NCI-H1092 (cell line): ENCODE measurements around the gene NDUFA13.

Source experiments
- DNase-seq: peaks from one replicate; lab custom pipeline; 2025; lab: John Stamatoyannopoulos, UW

NDUFA13 gene

GRCh38 chr19:19548915-19549759 is 33.1 kb downstream of the NDUFA13 start:
- DNase-seq: no peak

- no peak for DNase-seq
These were observed 33.9 kb downstream of the NDUFA13 start for GRCh38 chr19:19549804-19550464.

- DNase-seq: no peak
These were observed 34.5 kb downstream of the NDUFA13 start for GRCh38 chr19:19550485-19550929.

- DNase-seq: no peak
These were observed 35.2 kb downstream of the NDUFA13 start for GRCh38 chr19:19550972-19551852.

- DNase-seq: no peak
These were observed 35.8 kb downstream of the NDUFA13 start for GRCh38 chr19:19551853-19552192.

GRCh38 chr19:19552798-19553197 is 36.8 kb downstream of the NDUFA13 start:
- DNase-seq: no peak

GRCh38 chr19:19553670-19554069 is 37.6 kb downstream of the NDUFA13 start:
- no peak for DNase-seq

- DNase-seq: no peak
These were observed 38.3 kb downstream of the NDUFA13 start for GRCh38 chr19:19554074-19555023.

GRCh38 chr19:19558055-19558454 is 42.0 kb downstream of the NDUFA13 start:
- no peak for DNase-seq

- no peak for DNase-seq
These were observed 42.6 kb downstream of the NDUFA13 start for GRCh38 chr19:19558636-19559035.

GRCh38 chr19:19559931-19560330 is 43.9 kb downstream of the NDUFA13 start:
- no peak for DNase-seq

GRCh38 chr19:19561946-19562664 is 46.1 kb downstream of the NDUFA13 start:
- no peak for DNase-seq

GRCh38 chr19:19562665-19563347 is 46.8 kb downstream of the NDUFA13 start:
- DNase-seq: no peak

GRCh38 chr19:19563348-19563848 is 47.4 kb downstream of the NDUFA13 start:
- DNase-seq: no peak

- no peak for DNase-seq
These were observed 50.3 kb downstream of the NDUFA13 start for GRCh38 chr19:19566306-19566705.

GRCh38 chr19:19567391-19567790 is 51.4 kb downstream of the NDUFA13 start:
- no peak for DNase-seq

- no peak for DNase-seq
These were observed 53.1 kb downstream of the NDUFA13 start for GRCh38 chr19:19568802-19569756.

GRCh38 chr19:19570571-19570970 is 54.5 kb downstream of the NDUFA13 start:
- no peak for DNase-seq
